ENCODE measurements around the gene RIN1.
"Not testable (repeated sequence)": the region's sequence is repeated elsewhere in the genome, so short reads cannot be mapped to it uniquely, and the experiment has no call there.

The RIN1 gene

GRCh38 chr11:66318600-66318970 is 17.6 kb downstream of the RIN1 start:
- DNase-seq (ENCODE audit: low spot score) = no peak

- peak; percentile 99 for DNase-seq (ENCODE audit: low spot score)
These were observed 18.3 kb downstream of the RIN1 start for GRCh38 chr11:66317723-66318599.

GRCh38 chr11:66317322-66317722 is 18.9 kb downstream of the RIN1 start:
- no peak for DNase-seq (ENCODE audit: low spot score)

- no peak for DNase-seq (ENCODE audit: low spot score)
These were observed 19.4 kb downstream of the RIN1 start, which contains the start of gene CD248 for GRCh38 chr11:66316849-66317251. Gene CD248, minus strand, starts transcription at chr11:66317044. Its CDS starts 17 bp downstream, at chr11:66317027.

GRCh38 chr11:66315921-66316811 is 20.1 kb downstream of the RIN1 start:
- no peak for DNase-seq (ENCODE audit: low spot score)

GRCh38 chr11:66315498-66315885 is 20.7 kb downstream of the RIN1 start:
- no peak for DNase-seq (ENCODE audit: low spot score)

GRCh38 chr11:66314561-66315497 is 21.4 kb downstream of the RIN1 start:
- no peak for DNase-seq (ENCODE audit: low spot score)

- no peak for DNase-seq (ENCODE audit: low spot score)
These were observed 22.1 kb downstream of the RIN1 start for GRCh38 chr11:66314186-66314501.

GRCh38 chr11:66313321-66314185 is 22.7 kb downstream of the RIN1 start:
- peak; percentile 93 for DNase-seq (ENCODE audit: low spot score)

- peak; percentile 100 for DNase-seq (ENCODE audit: low spot score)
These were observed 23.5 kb downstream of the RIN1 start for GRCh38 chr11:66312549-66313320.

- DNase-seq (ENCODE audit: low spot score) = peak; percentile 100
These were observed 24.2 kb downstream of the RIN1 start for GRCh38 chr11:66311965-66312548.

GRCh38 chr11:66311470-66311964 is 24.7 kb downstream of the RIN1 start:
- peak; percentile 86 for DNase-seq (ENCODE audit: low spot score)

- DNase-seq (ENCODE audit: low spot score) = not testable (repeated sequence)
These were observed 25.3 kb downstream of the RIN1 start for GRCh38 chr11:66310803-66311440.

- no peak for DNase-seq (ENCODE audit: low spot score)
These were observed 25.9 kb downstream of the RIN1 start for GRCh38 chr11:66310324-66310723.

- no peak for DNase-seq (ENCODE audit: low spot score)
These were observed 26.8 kb downstream of the RIN1 start for GRCh38 chr11:66309475-66309874.

- no peak for DNase-seq (ENCODE audit: low spot score)
These were observed 33.6 kb downstream of the RIN1 start for GRCh38 chr11:66302656-66303055.

GRCh38 chr11:66299186-66299585 is 37.0 kb downstream of the RIN1 start:
- no peak for DNase-seq (ENCODE audit: low spot score)

GRCh38 chr11:66297610-66298009 is 38.6 kb downstream of the RIN1 start:
- no peak for DNase-seq (ENCODE audit: low spot score)
